HG03060 (cell line): Measurements from ENCODE around the gene PER1.

Source experiments
- ATAC-seq: cut with Tn5 transposase; IDR thresholded peaks from one replicate; pipeline ENCODE4 v1.9.1; 2021; ENCODE audit warnings: low read depth, moderate number of reproducible peaks; ENCODE audit not compliant: unreplicated experiment

PER1 gene

GRCh38 chr17:8167526-8167925 is 15.3 kb upstream of the PER1 start:
- no peak for ATAC-seq

- no peak for ATAC-seq
These were observed 14.5 kb upstream of the PER1 start for GRCh38 chr17:8166731-8167130.

GRCh38 chr17:8164815-8165131 is 12.6 kb upstream of the PER1 start:
- no peak for ATAC-seq

GRCh38 chr17:8163978-8164814 is 12.0 kb upstream of the PER1 start:
- no peak for ATAC-seq

GRCh38 chr17:8162997-8163977 is 11.1 kb upstream of the PER1 start:
- no peak for ATAC-seq

- ATAC-seq, result no peak
These were observed 10.2 kb upstream of the PER1 start, which contains the start of gene VAMP2 for GRCh38 chr17:8162233-8162996. TSS of gene VAMP2 (minus strand) at chr17:8162948. CDS start at chr17:8162879, 69 bp downstream.

GRCh38 chr17:8161289-8162232 is 9.4 kb upstream of the PER1 start:
- no peak for ATAC-seq

- no peak for ATAC-seq
These were observed 8.6 kb upstream of the PER1 start for GRCh38 chr17:8160741-8161221.

- ATAC-seq, result no peak
These were observed 8.0 kb upstream of the PER1 start for GRCh38 chr17:8160224-8160577.

GRCh38 chr17:8159459-8160223 is 7.4 kb upstream of the PER1 start:
- no peak for ATAC-seq

GRCh38 chr17:8159032-8159400 is 6.8 kb upstream of the PER1 start:
- ATAC-seq, result no peak

- ATAC-seq, result no peak
These were observed 6.2 kb upstream of the PER1 start for GRCh38 chr17:8158267-8159031.

GRCh38 chr17:8156246-8156992 is 4.2 kb upstream of the PER1 start:
- ATAC-seq, result peak; percentile 59

GRCh38 chr17:8155996-8156245 is 3.7 kb upstream of the PER1 start:
- no peak for ATAC-seq

- ATAC-seq, result no peak
These were observed 3.2 kb upstream of the PER1 start for GRCh38 chr17:8155231-8155995.

- no peak for ATAC-seq
These were observed 2.5 kb upstream of the PER1 start for GRCh38 chr17:8154608-8155155.
